Tibial nerve (tissue), 4 donors: ENCODE measurements around the gene RMND5A. TPM values are rescaled to one million over a fixed set of nuclear protein-coding genes. Genes with fewer than 3 reads are reported as not detected.

Source experiments
- DNase-seq, 2 donors: peaks; one replicate each; pipeline ENCODE4 v3.0.0-alpha.2; 2019; ENCODE audit warnings: low spot score in 2 of 2
- H3K27ac ChIP-seq, 4 donors: fragments of 200-600 bp; sonication (generic) in 3 of 4; one replicate each; pipeline ENCODE4 v1.5.1; 2017 to 2019; ENCODE audit warnings: mild to moderate bottlenecking in 1 of 4
- H3K27me3 ChIP-seq, 2 donors: fragments of 200-600 bp; sonication (generic) in 1 of 2; one replicate each; pipeline versions ENCODE4 v1.5.1 to v1.6.0; 2017 to 2019
- H3K36me3 ChIP-seq, 3 donors: fragments of 200-600 bp; sonication (generic); one replicate each; pipeline ENCODE4 v1.5.1; 2018 to 2019
- H3K4me1 ChIP-seq, 4 donors: fragments of 200-600 bp; sonication (generic) in 3 of 4; one replicate each; pipeline ENCODE4 v1.5.1; 2017 to 2019
- H3K4me3 ChIP-seq, 4 donors: fragments of 200-600 bp; sonication (generic) in 3 of 4; one replicate each; pipeline ENCODE4 v1.5.1; 2017 to 2019; ENCODE audit warnings: mild to moderate bottlenecking in 1 of 4, moderate library complexity in 1 of 4
- H3K9me3 ChIP-seq, 4 donors: fragments of 200-600 bp; sonication (generic) in 3 of 4; one replicate each; pipeline ENCODE4 v1.5.1; 2017 to 2019
- EP300 ChIP-seq, 2 donors: sonication (generic); formaldehyde crosslinking; IDR thresholded peaks; one replicate each; pipeline ENCODE4 v1.6.1; 2017; ENCODE audit warnings: antibody characterized with exemption in 2 of 2, mild to moderate bottlenecking in 1 of 2
- POLR2A ChIP-seq, 2 donors: fragments of 450-650 bp; IDR thresholded peaks; one replicate each; pipeline ENCODE4 v1.6.1; 2017; ENCODE audit warnings: antibody characterized with exemption in 2 of 2, mild to moderate bottlenecking in 2 of 2, moderate library complexity in 2 of 2
- WGBS, 2 donors: methylation state at CpG; one replicate each; pipeline ENCODE4 v1.1.5; 2018; 5-methylcytosine and 5-hydroxymethylcytosine counted together
- total RNA-seq, 4 donors: library from RNA; depleted of rRNA; stranded (reverse); fragments of >200 nt; gene quantifications; one replicate each; pipeline ENCODE4 v1.1.0, GENCODE V29; 2016
- TF ChIP-seq, protein P1 (sequence below), 5 experiments: fragments of 200-600 bp in 3 of 5; fragments of 450-650 bp in 2 of 5; sonication (generic) in 3 of 5; IDR thresholded peaks; one replicate each; pipeline ENCODE4 v1.5.1; 2016 to 2019; ENCODE audit warnings: antibody characterized with exemption in 5 of 5, mild to moderate bottlenecking in 3 of 5, moderate library complexity in 2 of 5

RMND5A gene
- total RNA-seq, 4 donors from 2014 or later = 40.5 to 59.9 (median 48.5) TPM

DNA sequence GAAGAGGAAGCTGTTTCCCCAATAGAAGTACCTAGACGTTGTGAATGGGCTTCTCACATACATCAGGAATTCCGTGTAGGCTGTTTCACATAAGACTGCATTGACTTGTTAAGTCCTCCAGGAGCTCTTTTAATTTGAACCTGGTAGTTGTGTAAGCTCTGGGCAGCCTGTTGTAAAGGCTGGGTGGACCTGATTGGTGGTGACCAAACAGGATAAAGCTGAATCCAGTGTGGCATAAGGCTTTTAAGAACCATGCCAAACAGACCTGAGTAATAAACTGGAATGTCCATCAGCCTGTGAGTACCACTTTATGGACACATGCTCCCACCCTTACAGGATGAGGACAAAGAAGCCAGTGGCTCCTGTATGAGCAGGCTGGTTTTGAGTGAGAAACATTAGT lies 24.1 kb downstream of the RMND5A start:
- 47 to 63% methylated on average over 2 of the region's 2 CpGs for WGBS, 2 donors
- DNase-seq = no peak
- Histone ChIP-seq H3K36me3 (peaks cover 0 to 22% (median 0%) of the 10 kb centered on the region in 3 donors), H3K9me3 (no peaks in the 10 kb centered on the region), H3K27me3 (no peaks in the 10 kb centered on the region), H3K4me3 (no peak overlapping the region), H3K27ac (no peak overlapping the region), H3K4me1 (peaks cover 0 to 18% (median 3%) of the 10 kb centered on the region in 4 donors)
- TF ChIP-seq EP300 (IDR thresholded peaks at IDR 0.05) (no peak), POLR2A (IDR thresholded peaks at IDR 0.05) (no peak)
- TF ChIP-seq, protein P1, sequence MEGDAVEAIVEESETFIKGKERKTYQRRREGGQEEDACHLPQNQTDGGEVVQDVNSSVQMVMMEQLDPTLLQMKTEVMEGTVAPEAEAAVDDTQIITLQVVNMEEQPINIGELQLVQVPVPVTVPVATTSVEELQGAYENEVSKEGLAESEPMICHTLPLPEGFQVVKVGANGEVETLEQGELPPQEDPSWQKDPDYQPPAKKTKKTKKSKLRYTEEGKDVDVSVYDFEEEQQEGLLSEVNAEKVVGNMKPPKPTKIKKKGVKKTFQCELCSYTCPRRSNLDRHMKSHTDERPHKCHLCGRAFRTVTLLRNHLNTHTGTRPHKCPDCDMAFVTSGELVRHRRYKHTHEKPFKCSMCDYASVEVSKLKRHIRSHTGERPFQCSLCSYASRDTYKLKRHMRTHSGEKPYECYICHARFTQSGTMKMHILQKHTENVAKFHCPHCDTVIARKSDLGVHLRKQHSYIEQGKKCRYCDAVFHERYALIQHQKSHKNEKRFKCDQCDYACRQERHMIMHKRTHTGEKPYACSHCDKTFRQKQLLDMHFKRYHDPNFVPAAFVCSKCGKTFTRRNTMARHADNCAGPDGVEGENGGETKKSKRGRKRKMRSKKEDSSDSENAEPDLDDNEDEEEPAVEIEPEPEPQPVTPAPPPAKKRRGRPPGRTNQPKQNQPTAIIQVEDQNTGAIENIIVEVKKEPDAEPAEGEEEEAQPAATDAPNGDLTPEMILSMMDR (IDR thresholded peaks at IDR 0.05) = no peak

GRCh38 chr2:86746939-86747338 lies 26.8 kb downstream of the RMND5A start:
- peaks cover 0 to 19% (median 3%) of the 10 kb centered on the region in 4 donors for H3K9me3 ChIP-seq
- no peak overlapping the region for H3K4me3 ChIP-seq
- peaks cover 0 to 26% (median 3%) of the 10 kb centered on the region in 4 donors for H3K4me1 ChIP-seq
- DNase-seq = no peak
- peaks cover 0 to 44% (median 0%) of the 10 kb centered on the region in 3 donors for H3K36me3 ChIP-seq
- H3K27ac ChIP-seq = no peak overlapping the region
- TF ChIP-seq, protein P1 (IDR thresholded peaks at IDR 0.05) = no peak
- no peak for TF ChIP-seq POLR2A (IDR thresholded peaks at IDR 0.05)
- no peak for TF ChIP-seq EP300 (IDR thresholded peaks at IDR 0.05)
- H3K27me3 ChIP-seq = no peaks in the 10 kb centered on the region

DNA sequence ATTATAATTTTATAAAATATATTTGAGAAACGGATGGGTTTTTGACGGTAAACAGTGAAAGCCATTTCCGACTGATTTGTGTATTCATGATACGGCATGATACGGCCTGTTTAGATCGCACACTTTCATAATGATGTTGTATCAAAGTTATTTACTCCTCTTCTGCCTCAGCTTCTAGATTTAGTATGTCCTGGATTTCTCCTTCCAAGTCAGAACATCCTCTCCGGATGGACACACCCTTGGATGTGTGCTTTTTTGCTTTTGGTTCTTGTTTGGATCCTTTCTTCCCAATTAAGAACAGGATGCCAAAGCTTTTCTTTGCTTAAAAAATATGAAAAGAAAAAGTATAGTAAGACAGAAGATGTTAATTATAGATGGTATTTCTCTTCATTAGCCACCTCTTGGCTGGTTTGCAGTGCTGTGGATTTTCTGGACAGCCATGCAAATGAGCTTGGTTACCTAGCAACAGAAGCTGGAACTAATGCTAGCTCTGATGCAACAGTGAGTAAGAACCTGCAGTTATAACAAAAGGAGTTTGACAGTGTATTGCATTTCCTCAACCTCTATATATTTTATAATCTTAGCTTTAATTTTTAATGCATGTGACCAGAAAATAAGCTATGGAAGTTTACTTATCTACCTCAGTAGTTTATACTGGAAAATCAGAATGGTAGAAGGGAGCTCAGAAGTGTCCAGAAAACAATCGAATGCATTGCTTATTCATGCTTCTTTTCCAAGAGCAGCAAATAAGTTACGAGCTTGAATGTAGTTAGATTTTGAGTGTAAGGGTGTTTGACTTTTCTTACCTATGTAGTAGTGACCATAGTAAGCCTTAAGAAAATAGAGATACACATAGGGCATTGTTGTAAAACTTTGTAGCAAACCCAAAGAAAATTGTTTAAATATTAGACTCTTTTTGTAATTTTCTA lies 27.9 kb downstream of the RMND5A start:
- TF ChIP-seq, protein P1 (IDR thresholded peaks at IDR 0.05) = no peak
- no peak for TF ChIP-seq POLR2A (IDR thresholded peaks at IDR 0.05)
- no peak for TF ChIP-seq EP300 (IDR thresholded peaks at IDR 0.05)
- Histone ChIP-seq H3K27me3 (no peaks in the 10 kb centered on the region), H3K4me1 (peaks cover 0 to 35% (median 3%) of the 10 kb centered on the region in 4 donors), H3K36me3 (peaks cover 0 to 52% (median 0%) of the 10 kb centered on the region in 3 donors), H3K9me3 (peaks cover 0 to 19% (median 3%) of the 10 kb centered on the region in 4 donors), H3K27ac (peak overlapping the region in 1 of 4 donors; percentile 45), H3K4me3 (no peak overlapping the region)
- 84% methylated on average over 9 of the region's 9 CpGs for WGBS, 2 donors
- DNase-seq = no peak

GRCh38 chr2:86750240-86750839 lies 30.2 kb downstream of the RMND5A start:
- no peak overlapping the region for H3K27ac ChIP-seq
- 91 to 92% methylated on average over 3 of the region's 3 CpGs for WGBS, 2 donors
- H3K36me3 ChIP-seq = peaks cover 0 to 41% (median 0%) of the 10 kb centered on the region in 3 donors
- DNase-seq = no peak
- peaks cover 0 to 19% (median 3%) of the 10 kb centered on the region in 4 donors for H3K9me3 ChIP-seq
- TF ChIP-seq POLR2A (IDR thresholded peaks at IDR 0.05) (no peak), EP300 (IDR thresholded peaks at IDR 0.05) (no peak)
- TF ChIP-seq, protein P1 (IDR thresholded peaks at IDR 0.05) = no peak
- H3K4me1 ChIP-seq = peaks cover 0 to 56% (median 11%) of the 10 kb centered on the region in 4 donors
- H3K4me3 ChIP-seq = no peak overlapping the region
- no peaks in the 10 kb centered on the region for H3K27me3 ChIP-seq

GRCh38 chr2:86751778-86752177 lies 31.7 kb downstream of the RMND5A start:
- Histone ChIP-seq H3K4me1 (peaks cover 0 to 50% (median 11%) of the 10 kb centered on the region in 4 donors), H3K27ac (peak overlapping the region in 1 of 4 donors; percentile 40), H3K27me3 (no peaks in the 10 kb centered on the region), H3K36me3 (peaks cover 0 to 44% (median 0%) of the 10 kb centered on the region in 3 donors), H3K4me3 (no peak overlapping the region), H3K9me3 (peaks cover 0 to 19% (median 3%) of the 10 kb centered on the region in 4 donors)
- 56 to 57% methylated on average over 1 of the region's 1 CpG for WGBS, 2 donors
- no peak for TF ChIP-seq POLR2A (IDR thresholded peaks at IDR 0.05)
- TF ChIP-seq, protein P1 (IDR thresholded peaks at IDR 0.05) = no peak
- no peak for TF ChIP-seq EP300 (IDR thresholded peaks at IDR 0.05)
- DNase-seq = no peak
